K562 (cell line): ENCODE results near the gene EIF5. TPM values are rescaled to one million over a fixed set of nuclear protein-coding genes. Genes with fewer than 3 reads are reported as not detected.

Experiments used
- ATAC-seq: fragments of 200-7000 bp; cut with Tn5 transposase; 3 replicates; pipeline ENCODE4 v1.9.1; 2020; ENCODE audit warnings: moderate library complexity
- Bru-seq: library from RNA; stranded (reverse); fragments of 400-500 nt; gene quantifications from one replicate; lab custom pipeline; 2021; lab: Mats Ljungman, UMichigan
- BruChase-seq, 2 experiments: library from RNA; stranded (reverse); fragments of 400-500 nt; gene quantifications; one replicate each; lab custom pipeline; 2021; lab: Mats Ljungman, UMichigan
- BruUV-seq: library from RNA; stranded (reverse); fragments of 400-500 nt; replicated peaks from 2 replicates; lab custom pipeline; 2021; lab: Mats Ljungman, UMichigan
- CTCF ChIA-PET: fragments of 300-600 bp; formaldehyde crosslinking; extraction: SDS; loops from one replicate; lab custom pipeline; 2021; ENCODE audit warnings: low intra/inter-chr PET ratio; lab: Yijun Ruan, JAX
- POLR2A ChIA-PET: fragments of 300-600, 350-650 bp; sonication (Branson Sonifier 250); formaldehyde crosslinking; extraction: SDS; loops from one replicate; lab custom pipeline; 2021; ENCODE audit warnings: antibody characterized with exemption, inconsistent platforms; lab: Yijun Ruan, JAX
- DNase-seq, 4 experiments: peaks; one replicate each; pipeline versions ENCODE4 v3.0.0 to v3.0.0-alpha.2; 2011 to 2018; ENCODE audit warnings: low spot score in 3 of 4, mixed read lengths in 3 of 4; ENCODE audit errors: extremely low read depth in 1 of 4
- FAIRE-seq: peaks from 2 replicates; lab custom pipeline; 2011; peaks lifted over from hg19 to GRCh38; lab: Jason Lieb, UNC
- H2AFZ ChIP-seq: 2 replicates; pipeline ENCODE4 v1.6.0; 2011; ENCODE audit warnings: low read depth, low read length, control low read depth, inconsistent platforms
- H3K27ac ChIP-seq: fragments of 200-600 bp; 3 replicates; pipeline ENCODE4 v1.8.0; 2011; ENCODE audit warnings: low read depth, mild to moderate bottlenecking, control low read depth, inconsistent platforms, low read length, moderate library complexity, mixed read lengths; ENCODE audit errors: extremely low read depth
- H3K27me3 ChIP-seq, 2 experiments: fragments of 300-600 bp in 1 of 2; 2 replicates in 1 of 2; 3 replicates in 1 of 2; pipeline versions ENCODE4 v1.6.0 to v1.8.0; 2011; ENCODE audit warnings: inconsistent platforms in 2 of 2, low read length in 2 of 2, mild to moderate bottlenecking in 1 of 2, mixed read lengths in 1 of 2, moderate library complexity in 1 of 2; ENCODE audit not compliant: control insufficient read depth in 2 of 2, insufficient read depth in 2 of 2
- H3K36me3 ChIP-seq: fragments of 300-600 bp; 3 replicates; pipeline ENCODE4 v1.8.0; 2011; ENCODE audit warnings: mild to moderate bottlenecking, low read length, inconsistent platforms; ENCODE audit not compliant: control insufficient read depth, insufficient read depth
- H3K4me1 ChIP-seq, 2 experiments: fragments of 200-600 bp in 1 of 2; replicated peaks in 1 of 2; 2 replicates in 1 of 2; 3 replicates in 1 of 2; pipeline versions ENCODE4 v1.5.1 to v1.8.0; 2011; ENCODE audit warnings: inconsistent platforms in 2 of 2, low read length in 2 of 2, mild to moderate bottlenecking in 1 of 2, mixed read lengths in 1 of 2, moderate library complexity in 1 of 2; ENCODE audit not compliant: control insufficient read depth in 2 of 2, insufficient read depth in 2 of 2
- H3K4me2 ChIP-seq: 2 replicates; pipeline ENCODE4 v1.6.1; 2011; ENCODE audit warnings: low read length, control low read depth, inconsistent platforms, mixed read lengths; ENCODE audit not compliant: insufficient read depth
- H3K4me3 ChIP-seq: fragments of 200-600 bp; sonication (generic), shearing (Covaris generic); 2 replicates; pipeline ENCODE4 v1.5.1; 2016; ENCODE audit warnings: control low read depth, inconsistent platforms
- H3K79me2 ChIP-seq: fragments of 200-600 bp; 3 replicates; pipeline ENCODE4 v1.8.0; 2011; ENCODE audit warnings: low read length, inconsistent platforms; ENCODE audit not compliant: control insufficient read depth, insufficient read depth
- H3K9ac ChIP-seq, 2 experiments: 2 replicates each; pipeline versions ENCODE4 v1.6.0 to v1.6.1; 2011; ENCODE audit warnings: low read depth in 2 of 2, low read length in 2 of 2, control low read depth in 1 of 2, inconsistent platforms in 1 of 2, mild to moderate bottlenecking in 1 of 2, mixed read lengths in 1 of 2; ENCODE audit not compliant: insufficient read depth in 1 of 2
- H3K9me1 ChIP-seq: one replicate; pipeline ENCODE4 v1.6.0; 2011; ENCODE audit warnings: inconsistent platforms, mild to moderate bottlenecking, low read length, moderate library complexity; ENCODE audit not compliant: control insufficient read depth, insufficient read depth
- H3K9me3 ChIP-seq: replicated peaks from 2 replicates; pipeline ENCODE4 v1.5.1; 2011; ENCODE audit warnings: low read depth, low read length, inconsistent platforms; ENCODE audit not compliant: control insufficient read depth, insufficient read depth
- H4K20me1 ChIP-seq: replicated peaks from 2 replicates; pipeline ENCODE4 v1.6.1; 2011; ENCODE audit warnings: low read length, inconsistent platforms, mixed read lengths; ENCODE audit not compliant: control insufficient read depth, insufficient read depth
- AFF1 ChIP-seq, 2 experiments: fragments of 450-650 bp; IDR thresholded peaks; 2 replicates each; pipeline ENCODE4 v1.6.1; 2018; ENCODE audit warnings: mild to moderate bottlenecking in 2 of 2, low read depth in 1 of 2; ENCODE audit not compliant: partially characterized antibody in 2 of 2
- DNMT1 ChIP-seq: fragments of 450-650 bp; IDR thresholded peaks from 2 replicates; pipeline ENCODE4 v1.6.1; 2016; ENCODE audit warnings: antibody characterized with exemption, mild to moderate bottlenecking
- MNT ChIP-seq, 2 experiments: fragments of 450-650 bp; conservative IDR thresholded peaks; 2 replicates each; pipeline ENCODE4 v1.6.1; 2017; ENCODE audit warnings: mild to moderate bottlenecking in 2 of 2, moderate library complexity in 2 of 2
- NR2C1 ChIP-seq, 2 experiments: fragments of 450-650 bp; IDR thresholded peaks; 2 replicates each; pipeline ENCODE4 v1.6.1; 2017; ENCODE audit warnings: mild to moderate bottlenecking in 2 of 2, antibody characterized with exemption in 1 of 2, inconsistent platforms in 1 of 2, missing compliant biosample characterization in 1 of 2, missing genetic modification characterization in 1 of 2
- ZNF277 ChIP-seq: fragments of 250-450 bp; sonication (Bioruptor Pico); IDR thresholded peaks from 2 replicates; pipeline ENCODE4 v1.8.0; 2022; ENCODE audit warnings: inconsistent platforms, mild to moderate bottlenecking, moderate library complexity, borderline replicate concordance
- WGBS: fragments of 100-300 bp; shearing (Covaris generic); methylation state at CpG from one replicate; pipeline ENCODE4 v1.1.6; 2016; ENCODE audit warnings: low coverage, mixed read lengths; ENCODE audit not compliant: insufficient coverage; ENCODE audit errors: missing lambda C conversion rate; 5-methylcytosine and 5-hydroxymethylcytosine counted together
- in situ Hi-C: fragments of 300-500 bp; cut with MboI; formaldehyde crosslinking; loops from 4 replicates; pipeline ENCODE4 v1.15.0; 2018; ENCODE audit warnings: inconsistent platforms, mixed read lengths
- intact Hi-C: fragments of 100-400 bp; cut with micrococcal nuclease; formaldehyde crosslinking; loops from 2 replicates; pipeline ENCODE4 v1.14.2; 2022
- long read RNA-seq, 3 experiments: library from polyadenylated mRNA in 2 of 3; library from RNA in 1 of 3; unstranded in 2 of 3; stranded (forward) in 1 of 3; transcript quantifications; one replicate each; pipeline ENCODE4 v2.0.0, GENCODE V29; 2019 to 2022
- polyA minus RNA-seq, 3 experiments: library from RNA; depleted of rRNA, polyadenylated mRNA; stranded (reverse); fragments of >200 nt; gene quantifications; 2 replicates each; pipeline ENCODE4 v1.2.3, GENCODE V29; 2011
- polyA plus RNA-seq, 8 experiments: library from polyadenylated mRNA; depleted of rRNA in 4 of 8; stranded (reverse) in 5 of 8; unstranded in 3 of 8; fragments of >200 nt; fragmentation: Nextera tagmentation in 2 of 8; fragmentation: Illumina TruSeq in 1 of 8; extraction: Ambion mirVana in 2 of 8; extraction: Trizol in 1 of 8; gene quantifications; 2 replicates each; pipeline versions ENCODE4 v1.2.1 to v1.2.3, GENCODE V29; 2011 to 2014; ENCODE audit warnings: inconsistent platforms in 1 of 8, missing spikeins in 1 of 8
- total RNA-seq, 7 experiments: library from RNA; depleted of rRNA in 6 of 7; stranded (reverse); fragments of >200 nt in 6 of 7; fragmentation: Illumina TruSeq in 2 of 7; extraction: Trizol in 2 of 7; gene quantifications; 2 replicates each; pipeline versions ENCODE4 v1.2.1 to v1.2.3, GENCODE V29; 2011 to 2021; ENCODE audit warnings: low replicate concordance in 1 of 7

Gene EIF5
- 338 and 574 TPM in 2 replicates for total RNA-seq (2011; cell fraction: chromatin; rRNA removed; ENCODE audit: low replicate concordance)
- 188 and 198 TPM in 2 replicates for total RNA-seq (2011; cell fraction: nucleolus; rRNA removed)
- total RNA-seq (2011; cell fraction: nucleoplasm; rRNA removed) = 241 and 245 TPM in 2 replicates
- total RNA-seq (2014; rRNA removed) (118 and 174 TPM in 2 replicates), total RNA-seq (2014; rRNA removed; fragmentation: Illumina TruSeq; extraction: Trizol) (197 and 205 TPM in 2 replicates), total RNA-seq (2015; rRNA removed; fragmentation: Illumina TruSeq; extraction: Trizol) (176 and 190 TPM in 2 replicates), total RNA-seq (2021) (278 and 314 TPM in 2 replicates), polyA plus RNA-seq (2011; rRNA removed) (347 and 442 TPM in 2 replicates), polyA plus RNA-seq (2014; fragmentation: Illumina TruSeq; extraction: Trizol) (192 and 286 TPM in 2 replicates), polyA plus RNA-seq (2014; fragmentation: Nextera tagmentation; extraction: Ambion mirVana) (100 to 1,000 TPM in 1 of 2 experiments, 10 to 100 TPM in 1; 92.7 to 126 TPM), polyA plus RNA-seq (2014; rRNA removed) (134 and 152 TPM in 2 replicates), polyA minus RNA-seq (2011; rRNA and poly(A)+ RNA removed) (449 and 508 TPM in 2 replicates), Bru-seq, nascent RNA (percentile 98 among the genes with signal in this experiment), BruChase-seq, experiment 1, labeled RNA remaining after a 2-hour chase (percentile 98 among the genes with signal in this experiment), BruChase-seq, experiment 2, labeled RNA remaining after a 6-hour chase (percentile 98 among the genes with signal in this experiment)
- polyA plus RNA-seq (2011; cell fraction: cytosol; rRNA removed) = 171 and 226 TPM in 2 replicates
- 223 and 263 TPM in 2 replicates for polyA plus RNA-seq (2011; cell fraction: nucleus; rRNA removed)
- 203 and 316 TPM in 2 replicates for polyA plus RNA-seq (2012)
- 113 and 158 TPM in 2 replicates for polyA minus RNA-seq (2011; cell fraction: cytosol; rRNA and poly(A)+ RNA removed)
- 117 and 192 TPM in 2 replicates for polyA minus RNA-seq (2011; cell fraction: nucleus; rRNA and poly(A)+ RNA removed)
- long read RNA-seq, experiment 1, full-length matches to known transcripts = 622 of 1,294 reads
- long read RNA-seq, experiment 1, partial matches to known transcripts = 539 of 1,294 reads
- long read RNA-seq, experiment 1, other reads (novel, unspliced or antisense) = 133 of 1,294 reads
- long read RNA-seq, experiment 2, full-length matches to known transcripts = 35 of 239 reads
- long read RNA-seq, experiment 2, partial matches to known transcripts = 112 of 239 reads
- long read RNA-seq, experiment 2, other reads (novel, unspliced or antisense) = 92 of 239 reads
- long read RNA-seq, experiment 3, full-length matches to known transcripts = 73 of 478 reads
- long read RNA-seq, experiment 3, partial matches to known transcripts = 382 of 478 reads
- long read RNA-seq, experiment 3, other reads (novel, unspliced or antisense) = 23 of 478 reads

- 2% methylated on average over 16 of the region's 103 CpGs for WGBS
- H3K36me3 ChIP-seq = peaks cover 42% of the 10 kb centered on the region
- BruUV-seq = no TSS peak
- DNase-seq = peak; percentile 91 to 97 (median 95)
- ChIA-PET CTCF (no interaction called here), POLR2A (interaction anchor here (0.6 to 4.2 kb wide), 32 partner anchors 8 to 777 kb away, joined by 3 to 64 read pairs (median 4); no protein-coding TSS in a partner anchor)
- H2AFZ ChIP-seq = peak within 1 kb of the TSS; percentile 86
- H3K9me3 ChIP-seq = no peaks in the 10 kb centered on the region
- H3K9ac ChIP-seq = peak within 1 kb of the TSS; percentile 98 to 99
- peak within 1 kb of the TSS; percentile 94 for H3K4me2 ChIP-seq
- H3K9me1 ChIP-seq = peaks cover 9% of the 10 kb centered on the region
- in situ Hi-C loops = no loop called here
- peak; percentile 76 for FAIRE-seq
- no peaks in the 10 kb centered on the region for H3K27me3 ChIP-seq
- peak within 1 kb of the TSS; percentile 98 for H3K27ac ChIP-seq
- peaks cover 20% of the 10 kb centered on the region for H4K20me1 ChIP-seq
- peak; percentile 94 for ATAC-seq
- peak within 1 kb of the TSS; percentile 96 for H3K4me3 ChIP-seq
- intact Hi-C loops = loop anchor here (2.0 to 5.0 kb wide), 3 partner anchors 19 to 53 kb away; partner anchors contain the start of gene MARK3
- H3K4me1 ChIP-seq = peaks cover 21 to 38% of the 10 kb centered on the region in 2 experiments; a peak in 4 of 5 replicates
- peaks cover 57% of the 10 kb centered on the region for H3K79me2 ChIP-seq
- no peak for TF ChIP-seq NR2C1 (IDR thresholded peaks at IDR 0.05)
- 0 out of 2 replicates have a peak, but pooled peaks have one; percentile 9 for TF ChIP-seq NR2C1 (tag; IDR thresholded peaks at IDR 0.05)
- TF ChIP-seq ZNF277 (CRISPR knock-in tag) = no peak
- TF ChIP-seq DNMT1 = no peak
- peak in 1 of 2 experiments; percentile 57 for TF ChIP-seq AFF1 (IDR thresholded peaks at IDR 0.05; ENCODE audit: low read depth in 1 of 2, partially characterized antibody in 2 of 2)
- peak; percentile 23 to 64; a peak in 2 of 4 replicates for TF ChIP-seq MNT (conservative IDR thresholded peaks at IDR 0.05)
These were observed at the start of gene EIF5 for GRCh38 chr14:103333754-103334643. TSS of gene EIF5 (plus strand) at chr14:103334237. CDS start at chr14:103335861, 1,624 bp downstream.
